Measurements from ENCODE around the gene TCP10L. TPM values are rescaled to one million over a fixed set of nuclear protein-coding genes. Genes with fewer than 3 reads are reported as not detected.

The TCP10L gene
- total and polyA plus RNA-seq, 2 of the 13 experiments (the other 11 are each of a cell fraction or from before 2014, with no cell fraction given), result 0.90 to 2.4 TPM

- TF ChIP-seq YEATS4 (CRISPR knock-in tag; IDR thresholded peaks at IDR 0.05; ENCODE audit: borderline replicate concordance) (peak; percentile 65), ZNF570 (CRISPR knock-in tag; IDR thresholded peaks at IDR 0.05; ENCODE audit: borderline replicate concordance) (no peak), NR1H2 (CRISPR knock-in tag; IDR thresholded peaks at IDR 0.05; ENCODE audit: borderline replicate concordance, low read depth) (no peak), ARID2 (CRISPR knock-in tag; IDR thresholded peaks at IDR 0.05; ENCODE audit: borderline replicate concordance) (no peak; the same call in 1 of the 2 replicates), ZBTB7A (CRISPR knock-in tag; IDR thresholded peaks at IDR 0.05) (no peak; the same call in 1 of the 2 replicates), ETS1 (CRISPR knock-in tag; IDR thresholded peaks at IDR 0.05) (no peak), ZNF230 (CRISPR knock-in tag; IDR thresholded peaks at IDR 0.05) (peak; percentile 65; the same call in 1 of the 2 replicates), ZNF629 (CRISPR knock-in tag; conservative IDR thresholded peaks at IDR 0.05) (peak; percentile 42; the same call in 1 of the 2 replicates), REL (CRISPR knock-in tag; conservative IDR thresholded peaks at IDR 0.05) (no peak), KLF11 (CRISPR knock-in tag; IDR thresholded peaks at IDR 0.05) (peak; percentile 58), SRF (IDR thresholded peaks at IDR 0.05; ENCODE audit: low read depth, low read length) (no peak), ZNF557 (CRISPR knock-in tag; IDR thresholded peaks at IDR 0.05) (no peak), ADNP (CRISPR knock-in tag; IDR thresholded peaks at IDR 0.05) (no peak), ZNF619 (CRISPR knock-in tag; IDR thresholded peaks at IDR 0.05) (no peak), ZNF841 (CRISPR knock-in tag; IDR thresholded peaks at IDR 0.05; ENCODE audit: borderline replicate concordance) (no peak), HOXA5 (CRISPR knock-in tag; IDR thresholded peaks at IDR 0.05) (peak; percentile 88; the same call in 1 of the 2 replicates), E2F1 (CRISPR knock-in tag; IDR thresholded peaks at IDR 0.05) (no peak), MEIS2 (CRISPR knock-in tag; IDR thresholded peaks at IDR 0.05) (peak; percentile 91)
- TF ChIP-seq, protein P1, sequence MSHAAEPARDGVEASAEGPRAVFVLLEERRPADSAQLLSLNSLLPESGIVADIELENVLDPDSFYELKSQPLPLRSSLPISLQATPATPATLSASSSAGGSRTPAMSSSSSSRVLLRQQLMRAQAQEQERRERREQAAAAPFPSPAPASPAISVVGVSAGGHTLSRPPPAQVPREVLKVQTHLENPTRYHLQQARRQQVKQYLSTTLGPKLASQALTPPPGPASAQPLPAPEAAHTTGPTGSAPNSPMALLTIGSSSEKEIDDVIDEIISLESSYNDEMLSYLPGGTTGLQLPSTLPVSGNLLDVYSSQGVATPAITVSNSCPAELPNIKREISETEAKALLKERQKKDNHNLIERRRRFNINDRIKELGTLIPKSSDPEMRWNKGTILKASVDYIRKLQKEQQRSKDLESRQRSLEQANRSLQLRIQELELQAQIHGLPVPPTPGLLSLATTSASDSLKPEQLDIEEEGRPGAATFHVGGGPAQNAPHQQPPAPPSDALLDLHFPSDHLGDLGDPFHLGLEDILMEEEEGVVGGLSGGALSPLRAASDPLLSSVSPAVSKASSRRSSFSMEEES (CRISPR knock-in tag; IDR thresholded peaks at IDR 0.05), result 0 out of 2 replicates have a peak, but pooled peaks have one; percentile 17
- TF ChIP-seq, protein P2, sequence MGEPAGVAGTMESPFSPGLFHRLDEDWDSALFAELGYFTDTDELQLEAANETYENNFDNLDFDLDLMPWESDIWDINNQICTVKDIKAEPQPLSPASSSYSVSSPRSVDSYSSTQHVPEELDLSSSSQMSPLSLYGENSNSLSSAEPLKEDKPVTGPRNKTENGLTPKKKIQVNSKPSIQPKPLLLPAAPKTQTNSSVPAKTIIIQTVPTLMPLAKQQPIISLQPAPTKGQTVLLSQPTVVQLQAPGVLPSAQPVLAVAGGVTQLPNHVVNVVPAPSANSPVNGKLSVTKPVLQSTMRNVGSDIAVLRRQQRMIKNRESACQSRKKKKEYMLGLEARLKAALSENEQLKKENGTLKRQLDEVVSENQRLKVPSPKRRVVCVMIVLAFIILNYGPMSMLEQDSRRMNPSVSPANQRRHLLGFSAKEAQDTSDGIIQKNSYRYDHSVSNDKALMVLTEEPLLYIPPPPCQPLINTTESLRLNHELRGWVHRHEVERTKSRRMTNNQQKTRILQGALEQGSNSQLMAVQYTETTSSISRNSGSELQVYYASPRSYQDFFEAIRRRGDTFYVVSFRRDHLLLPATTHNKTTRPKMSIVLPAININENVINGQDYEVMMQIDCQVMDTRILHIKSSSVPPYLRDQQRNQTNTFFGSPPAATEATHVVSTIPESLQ (CRISPR knock-in tag; conservative IDR thresholded peaks at IDR 0.05), result no peak
- TF ChIP-seq, protein P3, sequence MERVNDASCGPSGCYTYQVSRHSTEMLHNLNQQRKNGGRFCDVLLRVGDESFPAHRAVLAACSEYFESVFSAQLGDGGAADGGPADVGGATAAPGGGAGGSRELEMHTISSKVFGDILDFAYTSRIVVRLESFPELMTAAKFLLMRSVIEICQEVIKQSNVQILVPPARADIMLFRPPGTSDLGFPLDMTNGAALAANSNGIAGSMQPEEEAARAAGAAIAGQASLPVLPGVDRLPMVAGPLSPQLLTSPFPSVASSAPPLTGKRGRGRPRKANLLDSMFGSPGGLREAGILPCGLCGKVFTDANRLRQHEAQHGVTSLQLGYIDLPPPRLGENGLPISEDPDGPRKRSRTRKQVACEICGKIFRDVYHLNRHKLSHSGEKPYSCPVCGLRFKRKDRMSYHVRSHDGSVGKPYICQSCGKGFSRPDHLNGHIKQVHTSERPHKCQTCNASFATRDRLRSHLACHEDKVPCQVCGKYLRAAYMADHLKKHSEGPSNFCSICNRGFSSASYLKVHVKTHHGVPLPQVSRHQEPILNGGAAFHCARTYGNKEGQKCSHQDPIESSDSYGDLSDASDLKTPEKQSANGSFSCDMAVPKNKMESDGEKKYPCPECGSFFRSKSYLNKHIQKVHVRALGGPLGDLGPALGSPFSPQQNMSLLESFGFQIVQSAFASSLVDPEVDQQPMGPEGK (CRISPR knock-in tag; IDR thresholded peaks at IDR 0.05), result peak; percentile 77
- TF ChIP-seq, protein P4, sequence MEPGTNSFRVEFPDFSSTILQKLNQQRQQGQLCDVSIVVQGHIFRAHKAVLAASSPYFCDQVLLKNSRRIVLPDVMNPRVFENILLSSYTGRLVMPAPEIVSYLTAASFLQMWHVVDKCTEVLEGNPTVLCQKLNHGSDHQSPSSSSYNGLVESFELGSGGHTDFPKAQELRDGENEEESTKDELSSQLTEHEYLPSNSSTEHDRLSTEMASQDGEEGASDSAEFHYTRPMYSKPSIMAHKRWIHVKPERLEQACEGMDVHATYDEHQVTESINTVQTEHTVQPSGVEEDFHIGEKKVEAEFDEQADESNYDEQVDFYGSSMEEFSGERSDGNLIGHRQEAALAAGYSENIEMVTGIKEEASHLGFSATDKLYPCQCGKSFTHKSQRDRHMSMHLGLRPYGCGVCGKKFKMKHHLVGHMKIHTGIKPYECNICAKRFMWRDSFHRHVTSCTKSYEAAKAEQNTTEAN (CRISPR knock-in tag; conservative IDR thresholded peaks at IDR 0.05), result peak; percentile 92
These were observed 7.7 kb upstream of the TCP10L start (continued) for GRCh38 chr21:32592929-32593502.

All from HepG2 (cell line).